H9 (cell line): ENCODE measurements around the gene CPT2. TPM values are rescaled to one million over a fixed set of nuclear protein-coding genes. Genes with fewer than 3 reads are reported as not detected.

ENCODE experiments used
- DNase-seq: peaks from one replicate; pipeline ENCODE4 v3.0.0-alpha.2; 2017
- H2AFZ ChIP-seq: one replicate; pipeline ENCODE4 v1.6.1; 2013; ENCODE audit warnings: mild to moderate bottlenecking, low read length, control low read depth, moderate library complexity
- H2AK5ac ChIP-seq: 2 replicates; pipeline ENCODE4 v1.6.1; 2013; ENCODE audit warnings: low read length, control low read depth, mixed read lengths; ENCODE audit not compliant: insufficient read length
- H2BK120ac ChIP-seq: one replicate; pipeline ENCODE4 v1.6.1; 2013; ENCODE audit warnings: low read depth, mild to moderate bottlenecking, low read length, control low read depth, inconsistent platforms; ENCODE audit not compliant: poor library complexity, severe bottlenecking
- H2BK12ac ChIP-seq: 2 replicates; pipeline ENCODE4 v1.6.1; 2013; ENCODE audit warnings: low read length, control low read depth, mixed read lengths, low read depth; ENCODE audit not compliant: insufficient read length
- H2BK15ac ChIP-seq: 2 replicates; pipeline ENCODE4 v1.6.1; 2013; ENCODE audit warnings: low read depth, low read length, control low read depth
- H2BK20ac ChIP-seq: one replicate; pipeline ENCODE4 v1.6.1; 2013; ENCODE audit warnings: low read depth, mild to moderate bottlenecking, low read length, control low read depth, inconsistent platforms; ENCODE audit not compliant: poor library complexity, severe bottlenecking
- H2BK5ac ChIP-seq: 2 replicates; pipeline ENCODE4 v1.6.1; 2013; ENCODE audit warnings: low read length, control low read depth, mixed read lengths; ENCODE audit not compliant: insufficient read length
- H3K14ac ChIP-seq: 2 replicates; pipeline ENCODE4 v1.6.1; 2013; ENCODE audit warnings: low read length, control low read depth; ENCODE audit not compliant: insufficient read depth
- H3K18ac ChIP-seq: 2 replicates; pipeline ENCODE4 v1.6.1; 2013; ENCODE audit warnings: low read depth, mild to moderate bottlenecking, mixed read lengths, low read length, control low read depth; ENCODE audit not compliant: insufficient read length
- H3K23ac ChIP-seq: 2 replicates; pipeline ENCODE4 v1.6.1; 2013; ENCODE audit warnings: low read length, control low read depth, mixed read lengths, low read depth; ENCODE audit not compliant: insufficient read length
- H3K23me2 ChIP-seq: 2 replicates; pipeline ENCODE4 v1.6.1; 2013; ENCODE audit warnings: low read depth, mild to moderate bottlenecking, mixed read lengths, low read length, control low read depth; ENCODE audit not compliant: insufficient read length, poor library complexity, severe bottlenecking
- H3K27ac ChIP-seq: 2 replicates; pipeline ENCODE4 v1.5.1; 2013; ENCODE audit warnings: low read length, control low read depth, mixed read lengths, low read depth; ENCODE audit not compliant: insufficient read length
- H3K27me3 ChIP-seq: 2 replicates; pipeline ENCODE4 v1.6.1; 2013; ENCODE audit warnings: low read length, control low read depth, inconsistent platforms; ENCODE audit not compliant: insufficient read depth
- H3K4ac ChIP-seq: 2 replicates; pipeline ENCODE4 v1.6.1; 2013; ENCODE audit warnings: low read depth, mild to moderate bottlenecking, control low read depth, inconsistent platforms, low read length, moderate library complexity
- H3K4me1 ChIP-seq: 2 replicates; pipeline ENCODE4 v1.6.1; 2013; ENCODE audit warnings: low read length, control low read depth, inconsistent platforms; ENCODE audit not compliant: insufficient read depth
- H3K4me2 ChIP-seq: 2 replicates; pipeline ENCODE4 v1.6.1; 2013; ENCODE audit warnings: low read length, control low read depth, mixed read lengths; ENCODE audit not compliant: insufficient read length, insufficient read depth
- H3K56ac ChIP-seq: 2 replicates; pipeline ENCODE4 v1.6.1; 2013; ENCODE audit warnings: low read depth, mild to moderate bottlenecking, mixed read lengths, low read length, control low read depth; ENCODE audit not compliant: insufficient read length
- H3K79me1 ChIP-seq: 2 replicates; pipeline ENCODE4 v1.6.1; 2013; ENCODE audit warnings: low read depth, mild to moderate bottlenecking, moderate library complexity, low read length, control low read depth, inconsistent platforms; ENCODE audit not compliant: insufficient read depth, poor library complexity, severe bottlenecking
- H3K79me2 ChIP-seq: 2 replicates; pipeline ENCODE4 v1.6.1; 2013; ENCODE audit warnings: low read length, control low read depth, inconsistent platforms; ENCODE audit not compliant: insufficient read depth
- H3K9ac ChIP-seq: 2 replicates; pipeline ENCODE4 v1.6.1; 2013; ENCODE audit warnings: low read length, control low read depth, mixed read lengths; ENCODE audit not compliant: insufficient read length; ENCODE audit errors: extremely low read depth
- H3K9me3 ChIP-seq: one replicate; pipeline ENCODE4 v1.6.1; 2013; ENCODE audit warnings: low read depth, low read length, inconsistent platforms; ENCODE audit not compliant: control insufficient read depth
- H3T11ph ChIP-seq: one replicate; pipeline ENCODE4 v1.6.1; 2013; ENCODE audit warnings: mild to moderate bottlenecking, low read length, control low read depth, inconsistent platforms
- H4K20me1 ChIP-seq: one replicate; pipeline ENCODE4 v1.6.1; 2013; ENCODE audit not compliant: control insufficient read depth, insufficient read length, insufficient read depth
- H4K5ac ChIP-seq: 2 replicates; pipeline ENCODE4 v1.6.1; 2013; ENCODE audit warnings: low read depth, mild to moderate bottlenecking, mixed read lengths, low read length, control low read depth; ENCODE audit not compliant: insufficient read length
- H4K8ac ChIP-seq: replicated peaks from 2 replicates; pipeline ENCODE4 v1.6.1; 2013; ENCODE audit warnings: low read length, control low read depth, mixed read lengths, low read depth; ENCODE audit not compliant: insufficient read length
- H4K91ac ChIP-seq: 2 replicates; pipeline ENCODE4 v1.6.1; 2013; ENCODE audit warnings: low read depth, mild to moderate bottlenecking, moderate library complexity, mixed read lengths, low read length, control low read depth; ENCODE audit not compliant: insufficient read length
- H3K27ac Mint-ChIP-seq, 3 experiments: 2 replicates in 2 of 3; 3 replicates in 1 of 3; pipeline ENCODE4 v1.8.0; 2020 to 2021; ENCODE audit warnings: mixed read lengths in 3 of 3, mild to moderate bottlenecking in 1 of 3, moderate library complexity in 1 of 3
- H3K27me3 Mint-ChIP-seq: 2 replicates; pipeline ENCODE4 v1.8.0; 2021; ENCODE audit warnings: low read depth, mild to moderate bottlenecking, moderate library complexity, mixed read lengths
- H3K36me3 Mint-ChIP-seq, 3 experiments: 2 replicates in 2 of 3; 3 replicates in 1 of 3; pipeline ENCODE4 v1.8.0; 2020 to 2021; ENCODE audit warnings: low read depth in 3 of 3, mixed read lengths in 3 of 3; ENCODE audit not compliant: insufficient read depth in 1 of 3
- H3K4me1 Mint-ChIP-seq, 2 experiments: 2 replicates each; pipeline ENCODE4 v1.8.0; 2020; ENCODE audit warnings: mixed read lengths in 2 of 2
- H3K4me3 Mint-ChIP-seq, 2 experiments: 2 replicates in 1 of 2; 3 replicates in 1 of 2; pipeline ENCODE4 v1.8.0; 2020 to 2021; ENCODE audit warnings: mild to moderate bottlenecking in 2 of 2, mixed read lengths in 2 of 2, moderate library complexity in 1 of 2
- H3K9me3 Mint-ChIP-seq, 2 experiments: 2 replicates in 1 of 2; 3 replicates in 1 of 2; pipeline ENCODE4 v1.8.0; 2020; ENCODE audit warnings: mild to moderate bottlenecking in 2 of 2, mixed read lengths in 2 of 2, moderate library complexity in 1 of 2
- WGBS: extraction: QIAGEN DNeasy Blood & Tissue Kit; methylation state at CpG from one replicate; pipeline ENCODE4 v1.1.7; 2013; ENCODE audit warnings: missing lambda C conversion rate, low lambda C conversion rate, mixed read lengths; ENCODE audit not compliant: insufficient read length; ENCODE audit errors: extremely low coverage; 5-methylcytosine and 5-hydroxymethylcytosine counted together
- total RNA-seq: library from RNA; stranded (reverse); gene quantifications from 2 replicates; pipeline ENCODE4 v1.2.1, GENCODE V29; 2021
- TF ChIP-seq, protein P1 (sequence below): fragments of 200-600 bp; sonication (generic); conservative IDR thresholded peaks from 3 replicates; pipeline ENCODE4 v1.8.0; 2021; ENCODE audit warnings: antibody characterized with exemption, mild to moderate bottlenecking

Gene CPT2
- total RNA-seq, 1 experiment from 2014 or later = 33.2 TPM

DNA sequence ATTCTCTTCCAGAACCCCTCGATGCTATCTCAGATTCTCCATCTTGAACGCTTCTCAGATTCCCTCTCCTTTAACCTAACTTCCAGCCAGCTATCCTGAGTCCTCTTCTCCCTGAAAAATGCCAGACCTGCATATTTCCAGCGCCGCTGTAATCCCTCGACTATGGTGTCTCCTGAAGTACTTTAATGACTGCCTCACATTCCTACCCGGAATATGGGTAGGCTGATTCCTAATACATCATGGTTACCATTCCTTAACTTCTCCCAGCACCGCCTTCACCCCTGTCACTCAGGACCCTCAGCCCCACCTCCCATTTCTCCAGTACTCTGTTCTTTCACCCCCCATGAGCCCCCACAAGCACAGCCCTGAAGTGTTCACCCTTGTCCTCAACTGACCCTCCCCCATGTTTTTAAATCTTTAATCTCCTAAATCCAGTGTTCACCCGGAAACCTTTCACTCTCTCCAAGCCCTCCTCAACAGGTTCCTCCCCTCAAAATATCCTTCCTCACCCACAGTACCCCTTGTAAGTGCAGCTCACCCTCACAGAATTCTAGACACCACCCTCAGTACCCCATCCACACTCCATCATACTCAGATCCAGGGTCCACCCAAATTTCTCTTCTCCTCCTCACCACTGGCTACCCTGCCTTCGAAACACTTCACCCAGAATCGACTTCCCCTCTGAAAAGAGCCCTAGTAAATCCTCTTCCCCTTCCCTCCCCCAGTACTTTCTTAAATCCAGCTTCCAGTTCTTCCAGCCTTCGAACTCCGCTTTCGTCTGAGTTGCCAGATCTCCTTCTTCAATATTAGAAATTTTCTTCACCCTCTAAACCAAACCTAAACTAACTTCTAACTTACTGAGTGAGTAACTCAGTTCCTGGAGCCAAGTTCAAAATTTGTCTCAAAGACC, 922 bp downstream of the CPT2 start:
- no peak overlapping the region for H2BK5ac ChIP-seq
- H4K91ac ChIP-seq = no peak overlapping the region
- H2BK20ac ChIP-seq = no peak overlapping the region
- H4K5ac ChIP-seq = no peak overlapping the region
- H4K8ac ChIP-seq = no peak overlapping the region
- no peaks in the 10 kb centered on the region for H3K27me3 ChIP-seq
- peak overlapping the region; percentile 86 to 95 (median 95) for H3K27ac Mint-ChIP-seq
- peak overlapping the region; percentile 39 for H3K18ac ChIP-seq
- no peak overlapping the region for H2AK5ac ChIP-seq
- H2BK120ac ChIP-seq = no peak overlapping the region
- no peak overlapping the region for H3T11ph ChIP-seq
- peaks cover 2% of the 10 kb centered on the region; the same call in 1 of the 2 replicates for H3K4me1 ChIP-seq
- no peak overlapping the region for H3K27ac ChIP-seq
- H3K79me1 ChIP-seq = peaks cover 3% of the 10 kb centered on the region
- no peak overlapping the region for H2AFZ ChIP-seq
- H3K79me2 ChIP-seq = no peaks in the 10 kb centered on the region
- H3K4me2 ChIP-seq = peak overlapping the region; percentile 90
- peaks cover 15% of the 10 kb centered on the region for H3K23me2 ChIP-seq
- H3K14ac ChIP-seq = no peak overlapping the region
- no peaks in the 10 kb centered on the region for H3K9me3 ChIP-seq
- peak overlapping the region; percentile 84 to 95 for H3K4me3 Mint-ChIP-seq
- H4K20me1 ChIP-seq = no peaks in the 10 kb centered on the region
- TF ChIP-seq, protein P1, sequence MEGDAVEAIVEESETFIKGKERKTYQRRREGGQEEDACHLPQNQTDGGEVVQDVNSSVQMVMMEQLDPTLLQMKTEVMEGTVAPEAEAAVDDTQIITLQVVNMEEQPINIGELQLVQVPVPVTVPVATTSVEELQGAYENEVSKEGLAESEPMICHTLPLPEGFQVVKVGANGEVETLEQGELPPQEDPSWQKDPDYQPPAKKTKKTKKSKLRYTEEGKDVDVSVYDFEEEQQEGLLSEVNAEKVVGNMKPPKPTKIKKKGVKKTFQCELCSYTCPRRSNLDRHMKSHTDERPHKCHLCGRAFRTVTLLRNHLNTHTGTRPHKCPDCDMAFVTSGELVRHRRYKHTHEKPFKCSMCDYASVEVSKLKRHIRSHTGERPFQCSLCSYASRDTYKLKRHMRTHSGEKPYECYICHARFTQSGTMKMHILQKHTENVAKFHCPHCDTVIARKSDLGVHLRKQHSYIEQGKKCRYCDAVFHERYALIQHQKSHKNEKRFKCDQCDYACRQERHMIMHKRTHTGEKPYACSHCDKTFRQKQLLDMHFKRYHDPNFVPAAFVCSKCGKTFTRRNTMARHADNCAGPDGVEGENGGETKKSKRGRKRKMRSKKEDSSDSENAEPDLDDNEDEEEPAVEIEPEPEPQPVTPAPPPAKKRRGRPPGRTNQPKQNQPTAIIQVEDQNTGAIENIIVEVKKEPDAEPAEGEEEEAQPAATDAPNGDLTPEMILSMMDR = no peak
- H2BK12ac ChIP-seq = no peak overlapping the region
- WGBS = no CpG with 5 or more reads among the region's 13 CpGs
- H3K27me3 Mint-ChIP-seq = peaks cover 14% of the 10 kb centered on the region
- H3K4ac ChIP-seq = no peak overlapping the region
- H3K4me1 Mint-ChIP-seq = peaks cover 19 to 22% of the 10 kb centered on the region in 2 experiments
- H3K9me3 Mint-ChIP-seq = no peaks in the 10 kb centered on the region; a peak in 1 of 5 replicates
- H3K56ac ChIP-seq = no peak overlapping the region
- peaks cover 7 to 26% (median 21%) of the 10 kb centered on the region in 3 experiments for H3K36me3 Mint-ChIP-seq
- peak overlapping the region; percentile 69 for H3K9ac ChIP-seq
- no peak for DNase-seq
- H3K23ac ChIP-seq = no peak overlapping the region
- H2BK15ac ChIP-seq = no peak overlapping the region
